Esophagus squamous epithelium (tissue), 5 donors: ENCODE measurements around the gene SEC61G. TPM values are rescaled to one million over a fixed set of nuclear protein-coding genes. Genes with fewer than 3 reads are reported as not detected.
A peak's percentile ranks its signal among the peaks of the same experiment; 100 is the strongest.

ENCODE experiments used
- DNase-seq: peaks from one replicate; lab custom pipeline; 2025; lab: John Stamatoyannopoulos, UW
- H3K27ac ChIP-seq, 4 donors: fragments of 200-600 bp; sonication (generic); one replicate each; pipeline ENCODE4 v1.5.1; 2016 to 2019; ENCODE audit warnings: mild to moderate bottlenecking in 1 of 4
- H3K27me3 ChIP-seq, 4 donors: fragments of 200-600 bp; sonication (generic); 1 replicate in 3 of 4; 2 replicates in 1 of 4; pipeline versions ENCODE4 v1.5.1 to v1.6.0; 2017 to 2021; ENCODE audit warnings: antibody characterized with exemption in 1 of 4
- H3K36me3 ChIP-seq, 3 donors: fragments of 200-600 bp; sonication (generic); one replicate each; pipeline ENCODE4 v1.5.1; 2016 to 2019
- H3K4me1 ChIP-seq, 3 donors: fragments of 200-600 bp; sonication (generic); one replicate each; pipeline ENCODE4 v1.5.1; 2017 to 2019
- H3K4me3 ChIP-seq, 4 donors: fragments of 200-600 bp; sonication (generic); 1 replicate in 3 of 4; 2 replicates in 1 of 4; pipeline ENCODE4 v1.5.1; 2016 to 2019; ENCODE audit warnings: mild to moderate bottlenecking in 2 of 4, moderate library complexity in 1 of 4
- H3K9me3 ChIP-seq, 3 donors: fragments of 200-600 bp; sonication (generic); one replicate each; pipeline ENCODE4 v1.5.1; 2016 to 2019
- CTCF ChIP-seq, 6 experiments: fragments of 450-650 bp in 4 of 6; fragments of 200-600 bp in 2 of 6; sonication (generic) in 2 of 6; IDR thresholded peaks; one replicate each; pipeline ENCODE4 v1.5.1; 2016 to 2019; ENCODE audit warnings: antibody characterized with exemption in 6 of 6, mild to moderate bottlenecking in 4 of 6, moderate library complexity in 4 of 6
- POLR2A ChIP-seq, 4 donors: fragments of 450-650 bp; IDR thresholded peaks; one replicate each; pipeline ENCODE4 v1.6.1; 2017; ENCODE audit warnings: antibody characterized with exemption in 4 of 4, mild to moderate bottlenecking in 4 of 4, moderate library complexity in 3 of 4
- WGBS, 2 donors: methylation state at CpG; one replicate each; pipeline ENCODE4 v1.1.5; 2018; 5-methylcytosine and 5-hydroxymethylcytosine counted together
- intact Hi-C: fragments of 100-400 bp; cut with DNase I; formaldehyde crosslinking; loops from one replicate; pipeline ENCODE4 v1.15.0; 2022
- total RNA-seq, 4 donors: library from RNA; depleted of rRNA; stranded (reverse); fragments of >200 nt; gene quantifications; one replicate each; pipeline ENCODE4 v1.1.0, GENCODE V29; 2016
- donor health status: DM: yes; HTN: yes; CAD: no.

Gene SEC61G
- total RNA-seq, 4 donors from 2014 or later = 122 to 429 (median 309) TPM

- TF ChIP-seq CTCF (IDR thresholded peaks at IDR 0.05) (no peak), POLR2A (IDR thresholded peaks at IDR 0.05) (no peak)
- intact Hi-C loops = no loop called here
These were observed 37.8 kb upstream of the SEC61G start for GRCh38 chr7:54796853-54797252.

GRCh38 chr7:54796150-54796549 is 37.1 kb upstream of the SEC61G start:
- DNase-seq = no peak
- TF ChIP-seq CTCF (IDR thresholded peaks at IDR 0.05) (no peak), POLR2A (IDR thresholded peaks at IDR 0.05) (no peak)
- intact Hi-C loops = no loop called here
- 55 to 79% methylated on average over 6 of the region's 6 CpGs for WGBS, 2 donors
- H3K36me3 ChIP-seq = no peaks in the 10 kb centered on the region
- no peak overlapping the region for H3K27ac ChIP-seq
- no peaks in the 10 kb centered on the region for H3K27me3 ChIP-seq
- no peaks in the 10 kb centered on the region for H3K9me3 ChIP-seq
- H3K4me3 ChIP-seq = no peak overlapping the region
- no peaks in the 10 kb centered on the region for H3K4me1 ChIP-seq

More at GRCh38 chr7:54796853-54797252, 37.8 kb upstream of the SEC61G start:
- no peaks in the 10 kb centered on the region for H3K27me3 ChIP-seq
- WGBS, 2 donors = 68 to 75% methylated on average over 4 of the region's 4 CpGs
- H3K4me1 ChIP-seq = no peaks in the 10 kb centered on the region
- no peaks in the 10 kb centered on the region for H3K36me3 ChIP-seq
- H3K4me3 ChIP-seq = no peak overlapping the region
- no peaks in the 10 kb centered on the region for H3K9me3 ChIP-seq
- no peak overlapping the region for H3K27ac ChIP-seq
- DNase-seq = no peak

- DNase-seq = no peak
- Histone ChIP-seq H3K27ac (no peak overlapping the region), H3K9me3 (no peaks in the 10 kb centered on the region), H3K36me3 (no peaks in the 10 kb centered on the region), H3K4me1 (peaks cover 0 to 10% (median 2%) of the 10 kb centered on the region in 3 donors), H3K27me3 (no peaks in the 10 kb centered on the region), H3K4me3 (no peak overlapping the region)
- no peak for TF ChIP-seq POLR2A (IDR thresholded peaks at IDR 0.05)
- intact Hi-C loops = no loop called here
- no CpG with 5 or more reads among the region's 11 CpGs for WGBS, 2 donors
These were observed 33.4 kb upstream of the SEC61G start for GRCh38 chr7:54792383-54792782.

- H3K27ac ChIP-seq = no peak overlapping the region
- no peak for DNase-seq
- H3K36me3 ChIP-seq = no peaks in the 10 kb centered on the region
- intact Hi-C loops = no loop called here
- H3K4me1 ChIP-seq = peaks cover 0 to 16% (median 2%) of the 10 kb centered on the region in 3 donors
- H3K27me3 ChIP-seq = no peaks in the 10 kb centered on the region
- 2 to 7% methylated on average over 9 of the region's 9 CpGs for WGBS, 2 donors
- H3K9me3 ChIP-seq = no peaks in the 10 kb centered on the region
- peak in 5 of 6 experiments; percentile 44 to 78 (median 55) for TF ChIP-seq CTCF (IDR thresholded peaks at IDR 0.05)
- no peak for TF ChIP-seq POLR2A (IDR thresholded peaks at IDR 0.05)
- peak overlapping the region in 1 of 4 donors; percentile 35 for H3K4me3 ChIP-seq
These were observed 29.7 kb upstream of the SEC61G start for GRCh38 chr7:54788664-54789063.

- TF ChIP-seq POLR2A (IDR thresholded peaks at IDR 0.05) (no peak), CTCF (IDR thresholded peaks at IDR 0.05) (no peak)
- Histone ChIP-seq H3K27me3 (no peaks in the 10 kb centered on the region), H3K4me3 (no peak overlapping the region), H3K36me3 (no peaks in the 10 kb centered on the region), H3K4me1 (peaks cover 0 to 16% (median 2%) of the 10 kb centered on the region in 3 donors), H3K27ac (no peak overlapping the region), H3K9me3 (no peaks in the 10 kb centered on the region)
- intact Hi-C loops = no loop called here
- no peak for DNase-seq
- 68 to 73% methylated on average over 3 to 8 of the region's 8 CpGs for WGBS, 2 donors
These were observed 26.2 kb upstream of the SEC61G start for GRCh38 chr7:54785261-54785660.

- Histone ChIP-seq H3K4me3 (no peak overlapping the region), H3K36me3 (no peaks in the 10 kb centered on the region), H3K4me1 (peaks cover 0 to 14% (median 2%) of the 10 kb centered on the region in 3 donors), H3K9me3 (no peaks in the 10 kb centered on the region), H3K27ac (no peak overlapping the region), H3K27me3 (no peaks in the 10 kb centered on the region)
- no peak for DNase-seq
- intact Hi-C loops = no loop called here
- TF ChIP-seq POLR2A (IDR thresholded peaks at IDR 0.05) (no peak), CTCF (IDR thresholded peaks at IDR 0.05) (no peak)
- WGBS, 2 donors = 72 to 87% methylated on average over 4 of the region's 4 CpGs
These were observed 24.9 kb upstream of the SEC61G start for GRCh38 chr7:54783952-54784351.
